Right renal cortex interstitium (tissue), 3 donors: Measurements from ENCODE around the gene SYT12. TPM values are rescaled to one million over a fixed set of nuclear protein-coding genes. Genes with fewer than 3 reads are reported as not detected.
A peak's percentile ranks its signal among the peaks of the same experiment; 100 is the strongest.

Experiments used
- DNase-seq, 3 donors: peaks; one replicate each; pipeline ENCODE4 v3.0.0-alpha.2; 2013; ENCODE audit warnings: low read depth in 3 of 3, low spot score in 2 of 3
- polyA plus RNA-seq, 3 donors: library from polyadenylated mRNA; unstranded; fragments of 120-200 nt; gene quantifications; one replicate each; pipeline ENCODE4 v1.2.1, GENCODE V29; 2013; ENCODE audit not compliant: insufficient read length in 3 of 3

SYT12 gene
- polyA plus RNA-seq, 3 donors: 0.14 to 0.21 (median 0.19) TPM

- no peak for DNase-seq
Measured at GRCh38 chr11:67054346-67054835, 31.5 kb downstream of the SYT12 start.

- no peak for DNase-seq
Measured at GRCh38 chr11:67054836-67055523, 32.0 kb downstream of the SYT12 start.

- peak in 1 of 3 donors; percentile 56 for DNase-seq
Measured at GRCh38 chr11:67055812-67056211, 32.9 kb downstream of the SYT12 start.

GRCh38 chr11:67056267-67057204 lies 33.6 kb downstream of the SYT12 start, which contains the start of gene RHOD:
Gene RHOD (plus strand): TSS chr11:67056847. CDS start chr11:67056903, 56 bp downstream.
- DNase-seq: no peak

GRCh38 chr11:67057205-67057672 lies 34.3 kb downstream of the SYT12 start:
- DNase-seq: no peak

GRCh38 chr11:67058506-67058905 lies 35.6 kb downstream of the SYT12 start:
- no peak for DNase-seq

GRCh38 chr11:67059671-67060070 lies 36.7 kb downstream of the SYT12 start:
- no peak for DNase-seq

- DNase-seq: no peak
Measured at GRCh38 chr11:67060111-67060522, 37.2 kb downstream of the SYT12 start.

GRCh38 chr11:67062526-67063373 lies 39.8 kb downstream of the SYT12 start:
- no peak for DNase-seq

- DNase-seq: no peak
Measured at GRCh38 chr11:67066333-67066709, 43.4 kb downstream of the SYT12 start.

GRCh38 chr11:67071420-67072284 lies 48.7 kb downstream of the SYT12 start:
- no peak for DNase-seq

- DNase-seq: no peak
Measured at GRCh38 chr11:67072295-67072694, 49.4 kb downstream of the SYT12 start.

- no peak for DNase-seq
Measured at GRCh38 chr11:67073908-67074307, 51.0 kb downstream of the SYT12 start.

GRCh38 chr11:67076202-67076601 lies 53.3 kb downstream of the SYT12 start:
- DNase-seq: no peak

GRCh38 chr11:67079065-67079705 lies 56.3 kb downstream of the SYT12 start:
- no peak for DNase-seq

- DNase-seq: no peak
Measured at GRCh38 chr11:67082071-67082791, 59.3 kb downstream of the SYT12 start.

- DNase-seq: no peak
Measured at GRCh38 chr11:67083786-67084366, 60.9 kb downstream of the SYT12 start.

- DNase-seq: no peak
Measured at GRCh38 chr11:67085617-67086016, 62.7 kb downstream of the SYT12 start.
